AG10803 (cell line): ENCODE measurements around the gene CPNE5.

Source experiments
- DNase-seq: peaks from one replicate; pipeline ENCODE4 v3.0.0; 2010; ENCODE audit warnings: low read depth
- H3K4me3 ChIP-seq: 2 replicates; pipeline ENCODE4 v1.5.1; 2011; ENCODE audit warnings: mild to moderate bottlenecking, low read length, control low read depth
- CTCF ChIP-seq: conservative IDR thresholded peaks from 2 replicates; pipeline ENCODE4 v1.5.1; 2011; ENCODE audit warnings: mild to moderate bottlenecking, low read length, control low read depth, inconsistent platforms

CPNE5 gene

GRCh38 chr6:36755435-36756348, 83.6 kb downstream of the CPNE5 start:
- DNase-seq: no peak
- TF ChIP-seq CTCF: no peak
- H3K4me3 ChIP-seq: no peak overlapping the region

GRCh38 chr6:36754582-36755434, 84.4 kb downstream of the CPNE5 start:
- DNase-seq: no peak
- no peak overlapping the region for H3K4me3 ChIP-seq
- no peak for TF ChIP-seq CTCF

GRCh38 chr6:36753671-36754405, 85.4 kb downstream of the CPNE5 start:
- no peak for DNase-seq
- H3K4me3 ChIP-seq: no peak overlapping the region
- TF ChIP-seq CTCF: no peak

- no peak for DNase-seq
- no peak overlapping the region for H3K4me3 ChIP-seq
- TF ChIP-seq CTCF: no peak
Observed at GRCh38 chr6:36752886-36753506, 86.2 kb downstream of the CPNE5 start.

GRCh38 chr6:36752187-36752885, 86.9 kb downstream of the CPNE5 start:
- no peak for DNase-seq
- TF ChIP-seq CTCF: no peak
- H3K4me3 ChIP-seq: no peak overlapping the region

GRCh38 chr6:36751833-36752186, 87.4 kb downstream of the CPNE5 start:
- no peak overlapping the region for H3K4me3 ChIP-seq
- TF ChIP-seq CTCF: no peak
- DNase-seq: no peak
